Kidney tubule cell (primary cell): ENCODE results near the gene RALGDS.

Experiments used
- DNase-seq: peaks from one replicate; pipeline ENCODE4 v3.0.0-alpha.2; 2018; ENCODE audit warnings: low spot score

Gene RALGDS

DNA sequence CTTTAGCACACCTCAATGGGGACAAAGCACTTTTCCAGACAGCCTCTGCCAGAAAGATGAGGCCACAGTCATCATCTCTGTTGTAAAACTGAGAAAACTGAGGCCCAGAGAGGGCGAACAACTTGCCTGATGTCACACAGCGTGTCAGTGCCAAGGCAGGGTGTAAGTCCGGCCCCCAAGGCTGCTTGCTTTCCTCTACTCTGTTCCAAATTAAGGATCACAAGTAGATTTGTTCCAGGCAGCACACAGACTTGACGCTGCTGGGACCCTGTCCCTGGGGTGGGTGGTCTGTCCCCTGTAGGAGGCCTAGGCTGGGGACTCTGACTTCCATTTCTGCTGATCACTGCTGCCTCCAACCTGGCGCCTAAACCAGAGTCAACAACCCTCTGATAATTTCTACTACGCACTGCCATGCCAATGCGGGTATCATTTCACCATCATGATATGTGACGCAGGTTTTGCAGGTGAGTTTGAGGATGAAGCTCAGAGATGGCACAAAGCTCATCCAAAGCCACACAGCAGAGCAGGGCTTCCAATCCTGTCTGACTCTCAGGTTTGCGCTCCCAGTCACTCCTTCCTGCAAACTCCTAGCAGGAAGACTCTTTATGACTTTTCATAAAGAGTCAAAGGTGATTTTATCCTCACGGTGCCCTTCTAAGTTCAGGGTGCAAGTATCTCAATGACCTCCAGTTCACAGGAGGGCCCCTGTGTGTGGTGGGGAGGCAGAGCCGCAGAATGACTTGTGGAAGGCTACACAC, 13.5 kb upstream of the RALGDS start:
- no peak for DNase-seq

DNA sequence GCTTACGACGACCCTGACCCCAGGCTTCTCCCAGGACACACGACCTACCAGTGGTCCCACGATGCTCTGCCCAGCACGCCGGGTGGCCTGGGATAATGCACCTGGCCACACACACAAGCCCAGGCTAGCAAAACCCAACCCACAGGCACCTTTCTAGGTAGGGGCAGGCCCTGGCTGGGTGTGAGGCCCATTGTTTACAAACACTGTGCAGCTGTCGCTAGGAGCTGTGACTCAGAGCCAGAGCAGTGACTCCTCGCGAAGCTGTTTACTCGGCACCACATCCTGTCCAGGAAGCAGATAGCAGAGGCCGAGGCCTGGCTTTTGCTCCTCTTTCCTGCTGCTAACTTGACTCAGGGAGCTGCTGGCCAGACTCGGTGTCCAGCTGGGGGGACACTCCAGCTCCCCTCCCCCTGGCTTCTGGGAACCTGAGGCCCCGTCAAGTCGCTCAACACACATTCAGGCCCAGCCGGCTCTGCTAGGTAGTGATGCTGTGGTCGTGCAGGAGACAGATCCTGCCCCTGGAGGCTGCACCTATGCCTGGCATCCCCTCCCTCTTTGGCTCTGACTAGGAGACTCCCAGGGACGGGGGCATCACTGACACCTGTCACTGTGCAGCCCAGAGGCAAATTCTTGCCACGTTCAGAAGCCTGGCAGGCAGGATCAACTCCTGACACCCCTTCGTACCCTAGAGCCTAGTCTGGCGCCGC, 12.8 kb upstream of the RALGDS start:
- peak; percentile 99 for DNase-seq

DNA sequence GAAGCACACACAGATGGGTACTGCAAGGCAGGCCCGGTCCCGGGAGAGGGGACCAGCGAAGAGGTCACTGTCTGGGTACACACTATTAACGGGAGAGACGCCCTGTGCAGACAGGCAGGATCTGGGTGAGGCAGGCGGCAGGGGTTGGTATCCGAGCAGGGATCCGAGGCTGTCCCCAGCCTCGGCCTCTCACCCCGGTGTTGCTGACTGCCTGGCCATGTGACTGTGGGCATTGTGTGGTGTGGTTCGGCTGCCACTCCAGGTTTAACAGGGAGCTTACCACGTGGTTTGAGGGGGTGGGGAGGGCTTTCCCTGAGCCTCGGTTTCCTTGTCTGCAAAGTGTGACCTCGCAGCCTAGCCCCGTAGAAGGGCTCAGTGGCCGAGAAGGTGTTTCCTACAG, 11.1 kb upstream of the RALGDS start:
- DNase-seq = no peak

DNA sequence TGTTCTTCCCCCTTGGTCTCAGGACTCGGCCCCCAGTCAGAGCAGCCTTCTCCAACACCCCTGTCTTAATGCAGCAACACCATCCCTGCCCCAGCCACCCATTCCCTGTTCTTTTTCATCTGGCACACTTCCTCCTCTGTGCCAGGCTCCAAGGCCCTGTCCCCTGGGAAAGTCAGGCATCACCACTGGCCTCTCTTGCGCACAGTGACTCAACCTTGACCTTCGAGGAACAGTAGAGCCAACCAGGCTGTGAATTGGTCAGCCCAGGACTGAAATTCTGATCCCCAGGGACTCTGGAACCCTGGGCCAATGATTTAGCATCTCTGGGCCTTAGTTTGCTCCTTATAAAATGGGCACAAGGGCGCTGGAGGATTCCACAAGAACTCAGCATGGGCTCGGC, 10.5 kb upstream of the RALGDS start:
- no peak for DNase-seq

DNA sequence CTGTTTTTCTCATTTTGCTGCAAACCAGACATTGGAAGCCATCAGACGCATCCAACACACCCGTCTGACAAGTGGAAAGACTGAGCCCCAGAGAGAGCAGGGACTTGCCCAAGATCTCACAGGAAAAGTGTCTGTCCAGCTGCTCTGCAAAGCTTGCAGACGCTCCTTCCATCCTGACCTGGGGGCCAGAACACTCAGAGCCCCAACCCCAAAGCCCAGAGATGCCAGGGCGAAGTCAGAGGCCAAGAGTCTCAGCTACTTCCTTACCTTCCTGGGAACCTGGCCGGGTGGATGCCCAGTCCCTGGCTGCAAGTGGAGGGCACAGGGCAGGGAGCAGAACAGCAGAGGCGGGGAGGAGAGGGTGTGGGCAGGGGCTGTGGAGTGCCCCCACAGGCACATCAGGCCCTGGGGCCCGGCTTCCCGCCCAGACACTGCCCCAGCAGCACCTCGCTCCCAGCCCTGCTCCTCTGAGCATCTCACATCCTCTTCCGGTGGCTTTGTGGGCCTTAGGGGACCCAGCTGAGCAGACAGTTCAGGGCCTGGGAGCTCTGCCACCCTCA, 9.7 kb upstream of the RALGDS start:
- DNase-seq = no peak

DNA sequence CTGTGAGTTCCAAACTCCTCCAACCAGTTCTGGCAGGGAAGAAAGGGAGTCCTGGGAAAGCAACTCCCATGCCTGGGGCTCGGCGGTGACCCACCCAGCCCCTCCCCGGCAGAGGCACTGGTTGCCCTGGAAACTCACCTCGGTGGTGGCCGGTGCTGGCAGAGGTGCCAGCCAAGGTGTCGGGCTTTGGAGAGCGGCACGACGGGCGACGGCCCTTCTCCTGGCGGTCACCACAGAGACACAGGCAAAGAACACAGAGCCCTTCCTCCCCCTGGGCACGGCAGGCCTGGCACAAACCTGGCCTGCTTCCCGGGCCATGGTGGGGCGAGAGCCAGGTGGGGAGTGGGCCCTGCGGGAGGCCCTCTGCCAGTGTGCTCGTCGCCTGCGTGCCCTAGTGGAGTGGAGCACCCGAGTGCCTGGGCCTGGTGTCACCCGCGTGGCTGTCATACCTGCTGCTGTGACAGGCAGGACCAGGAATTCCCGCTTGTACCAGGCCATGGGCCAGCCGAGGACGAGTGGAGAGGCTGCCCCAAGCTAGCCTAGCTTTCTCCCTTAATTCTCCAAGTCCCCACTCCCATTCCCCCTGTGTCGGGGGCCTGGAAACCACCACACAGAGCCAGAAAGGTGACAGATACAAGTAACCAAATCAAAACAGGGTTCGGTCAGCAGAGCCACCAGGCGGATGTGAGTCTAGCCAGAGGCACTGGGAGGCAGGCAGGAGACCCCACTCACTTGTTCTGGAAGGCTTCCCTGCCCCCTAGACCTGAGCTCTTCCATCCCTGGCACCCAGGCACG, 8.2 kb upstream of the RALGDS start:
- DNase-seq = no peak

DNA sequence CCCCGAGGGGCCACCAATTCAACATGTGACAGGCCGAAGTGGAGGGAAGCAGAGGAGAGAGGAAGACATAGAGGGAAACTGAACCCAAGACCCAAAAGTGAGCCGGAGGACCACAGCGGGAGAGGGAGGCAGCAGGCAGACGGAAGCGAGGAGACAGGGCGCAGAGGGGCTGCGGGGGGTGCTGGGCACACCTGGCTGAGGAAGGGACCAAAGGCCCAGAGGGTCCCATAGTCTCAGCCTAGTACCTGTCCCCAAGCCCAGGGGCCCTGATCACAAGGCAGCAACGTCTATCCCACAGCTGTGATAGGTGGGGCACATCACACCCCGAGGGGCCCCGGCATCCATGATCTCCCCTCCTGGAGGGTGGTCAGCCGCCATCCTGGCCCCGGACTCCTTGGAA, 7.1 kb upstream of the RALGDS start:
- no peak for DNase-seq

DNA sequence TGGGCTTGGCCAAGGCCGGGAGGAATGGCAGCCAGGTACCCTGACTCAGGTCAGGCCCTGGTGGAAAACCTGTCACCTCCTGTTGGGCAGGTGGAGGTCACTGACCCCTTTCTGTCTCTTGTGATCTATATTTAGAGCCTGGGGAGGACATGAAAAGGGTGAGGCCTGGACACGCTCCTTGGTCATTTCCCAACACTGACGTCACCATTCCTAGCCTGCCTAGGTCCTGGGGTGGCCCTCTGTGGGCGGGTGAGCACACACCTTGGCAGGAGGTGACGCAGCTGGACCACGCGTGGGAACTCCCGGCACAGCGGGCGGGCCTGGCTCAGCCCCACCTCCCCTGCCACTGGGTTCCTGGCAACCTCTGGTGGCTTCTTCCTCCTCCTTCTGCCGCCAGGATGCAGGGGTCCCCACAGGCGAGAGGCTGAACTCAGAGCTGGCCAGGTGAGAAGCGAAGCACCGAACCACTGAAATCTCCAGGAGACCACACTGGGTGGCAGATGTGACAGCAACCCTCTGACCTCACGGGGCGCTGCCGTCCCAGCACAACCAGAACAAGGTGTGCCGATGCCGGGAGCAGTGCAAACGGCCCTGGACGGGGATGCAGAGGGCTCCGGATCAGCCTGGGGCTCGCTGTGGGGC, 6.4 kb upstream of the RALGDS start:
- DNase-seq = peak; percentile 87

DNA sequence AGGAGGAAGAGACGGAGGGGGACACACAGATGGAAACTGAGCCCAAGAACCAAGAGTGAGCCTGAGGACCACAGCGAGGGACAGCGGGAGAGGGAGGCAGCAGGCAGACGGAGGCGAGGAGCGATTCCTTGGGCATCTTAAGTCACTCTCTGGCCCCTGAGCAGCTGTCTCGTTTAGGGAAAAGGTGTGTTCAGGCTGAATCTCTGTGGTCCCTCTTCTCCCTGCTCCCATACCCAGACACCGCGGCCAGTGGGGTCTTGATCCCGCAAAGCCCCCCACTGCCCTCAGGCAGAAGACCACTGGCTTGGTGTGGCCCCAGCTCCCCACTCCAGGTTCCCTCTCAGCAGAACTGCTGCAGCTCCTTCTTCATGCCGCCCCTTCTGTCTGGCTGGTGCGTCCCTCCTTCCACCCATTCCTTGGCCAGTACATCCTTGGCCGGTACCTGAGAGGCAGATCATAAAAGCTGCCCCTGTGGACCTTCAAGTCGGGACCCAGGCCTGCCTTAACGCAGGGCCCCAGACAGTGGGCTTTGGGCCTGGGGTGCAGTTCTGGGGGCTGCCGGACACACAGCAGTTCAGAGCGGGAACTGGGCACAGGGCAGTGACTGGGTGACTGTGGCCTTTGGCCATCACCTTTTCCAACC, 5.8 kb upstream of the RALGDS start:
- DNase-seq = no peak

DNA sequence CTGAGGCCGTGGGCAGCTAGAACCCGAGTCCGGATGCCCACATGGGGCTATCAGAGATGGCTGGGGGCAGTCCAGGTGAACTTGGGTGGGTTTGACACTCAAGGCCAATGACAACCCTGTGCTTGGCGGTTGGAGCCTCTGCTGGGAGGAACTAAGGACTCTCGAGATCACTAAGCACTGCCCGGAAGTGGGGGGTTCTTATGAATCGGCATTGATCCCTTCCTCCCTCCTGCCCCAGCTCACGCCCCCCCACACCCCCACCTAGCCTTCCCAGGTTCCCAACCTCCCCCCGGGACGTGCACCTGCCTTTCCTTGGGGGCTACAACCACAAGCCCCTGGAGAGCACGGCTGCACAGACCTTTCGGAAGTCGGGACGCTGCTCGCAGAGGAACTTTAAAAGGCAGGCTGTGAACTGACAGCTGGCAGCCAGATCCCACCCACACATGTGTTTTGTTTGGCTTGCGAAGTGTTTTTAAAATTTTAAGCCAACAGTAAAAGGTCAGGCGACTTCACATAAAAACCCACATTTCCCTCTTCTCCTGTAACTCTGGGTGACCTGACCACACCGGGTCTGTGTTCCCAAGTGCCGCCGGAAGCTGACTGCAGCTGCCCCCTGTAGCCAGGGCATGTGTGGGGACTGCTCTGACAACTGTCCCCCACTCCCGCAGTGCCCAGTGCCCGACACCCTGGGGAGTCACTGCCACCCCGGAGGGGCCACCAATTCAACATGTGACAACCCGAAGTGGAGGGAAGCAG, 5.1 kb upstream of the RALGDS start:
- DNase-seq = no peak

DNA sequence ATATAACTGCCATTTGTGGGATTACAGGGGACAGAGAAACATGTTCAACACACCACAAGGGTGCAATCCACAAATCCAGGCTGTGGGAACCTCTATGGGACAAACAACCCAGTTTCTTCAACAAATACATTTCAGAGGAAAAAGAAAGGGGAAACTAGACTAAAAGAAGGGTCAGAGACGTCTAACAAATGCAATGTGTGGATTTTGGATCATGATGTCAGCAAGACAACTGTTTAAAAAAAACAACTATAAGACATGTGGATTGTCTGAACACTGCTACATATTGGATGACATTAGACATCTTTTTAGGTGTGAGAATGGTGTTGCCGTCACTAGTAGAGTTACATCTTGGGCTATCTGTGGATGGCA, 3.9 kb upstream of the RALGDS start:
- no peak for DNase-seq

DNA sequence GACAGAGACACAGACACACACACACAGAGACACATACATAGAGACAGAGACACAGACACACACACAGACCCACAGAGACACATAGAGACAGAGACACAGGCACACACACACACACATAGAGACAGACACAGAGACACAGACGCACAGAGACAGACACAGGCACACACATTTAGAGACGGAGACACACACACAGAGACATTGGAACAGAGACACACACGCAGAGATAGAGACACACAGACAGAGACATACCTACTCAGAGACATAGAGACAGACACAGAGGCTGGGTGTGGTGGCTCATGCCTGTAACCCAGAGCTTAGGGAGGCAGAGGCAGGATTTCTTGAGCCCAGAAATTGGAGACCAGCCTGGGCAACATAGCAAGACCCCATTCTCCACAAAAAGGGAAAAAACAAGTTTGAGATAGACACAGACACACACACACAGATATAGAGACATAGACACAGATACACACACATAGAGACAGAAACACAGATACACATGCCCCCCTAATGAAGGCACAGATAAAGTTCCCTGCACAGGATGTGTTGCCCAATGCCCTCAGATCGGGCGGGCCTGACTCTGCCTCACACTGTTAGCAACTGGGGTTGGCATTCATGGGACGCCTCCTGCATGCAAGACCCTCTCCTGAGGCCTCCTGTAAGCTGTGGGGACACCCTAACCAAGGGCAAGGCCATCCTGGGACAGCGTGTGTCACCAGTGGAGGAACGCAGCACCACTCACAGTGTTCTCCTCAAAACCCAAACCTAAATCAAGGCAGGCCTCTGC, 3.3 kb upstream of the RALGDS start:
- DNase-seq = no peak

DNA sequence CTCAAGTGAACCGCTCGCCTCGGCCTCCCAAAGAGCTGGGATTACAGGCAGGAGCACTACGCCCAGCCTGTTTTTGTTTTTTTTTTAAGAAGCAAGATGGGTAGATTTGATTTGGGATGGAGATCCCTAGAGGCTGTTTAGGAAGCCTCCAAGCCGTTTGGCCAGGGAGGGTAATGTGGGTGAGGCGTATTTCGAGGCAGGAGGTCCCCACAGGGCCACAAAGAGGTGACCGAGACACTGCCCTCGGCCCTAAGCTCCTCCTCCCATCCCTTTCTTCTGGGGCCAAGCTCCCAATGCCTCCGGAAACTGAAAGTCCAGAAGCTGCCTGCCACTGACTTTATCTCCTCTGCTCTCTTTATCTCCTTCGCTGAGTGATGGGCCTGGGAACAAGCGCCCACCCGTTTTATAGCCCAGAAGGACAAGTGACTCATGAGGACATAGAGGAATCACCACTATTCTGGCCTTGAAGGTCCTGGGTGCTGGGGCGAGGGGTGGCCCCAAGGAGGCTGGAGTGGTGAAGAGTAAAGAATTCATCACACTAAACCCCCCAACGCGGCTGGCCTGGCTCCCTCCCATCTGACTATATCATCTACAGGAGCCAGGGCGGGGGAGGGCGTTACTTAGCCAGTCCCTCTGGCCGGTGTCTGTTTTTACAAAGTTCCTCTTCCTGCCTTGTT, 2.0 kb upstream of the RALGDS start:
- no peak for DNase-seq

DNA sequence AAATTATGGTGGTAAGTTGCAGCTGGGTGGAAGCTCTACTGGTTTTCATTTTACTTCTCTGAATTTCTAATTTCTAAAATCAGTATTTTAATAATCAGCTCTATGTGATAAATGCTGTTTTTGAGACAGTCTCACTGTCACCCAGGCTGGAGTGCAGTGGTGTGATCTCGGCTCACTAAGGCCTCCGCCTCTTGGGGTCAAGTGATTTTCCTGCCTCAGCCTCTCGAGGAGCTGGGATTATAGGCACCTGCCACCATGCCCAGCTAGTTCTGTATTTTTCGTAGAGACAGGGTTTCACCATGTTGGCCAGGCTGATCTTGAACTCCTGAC, 1.5 kb upstream of the RALGDS start:
- DNase-seq = no peak

DNA sequence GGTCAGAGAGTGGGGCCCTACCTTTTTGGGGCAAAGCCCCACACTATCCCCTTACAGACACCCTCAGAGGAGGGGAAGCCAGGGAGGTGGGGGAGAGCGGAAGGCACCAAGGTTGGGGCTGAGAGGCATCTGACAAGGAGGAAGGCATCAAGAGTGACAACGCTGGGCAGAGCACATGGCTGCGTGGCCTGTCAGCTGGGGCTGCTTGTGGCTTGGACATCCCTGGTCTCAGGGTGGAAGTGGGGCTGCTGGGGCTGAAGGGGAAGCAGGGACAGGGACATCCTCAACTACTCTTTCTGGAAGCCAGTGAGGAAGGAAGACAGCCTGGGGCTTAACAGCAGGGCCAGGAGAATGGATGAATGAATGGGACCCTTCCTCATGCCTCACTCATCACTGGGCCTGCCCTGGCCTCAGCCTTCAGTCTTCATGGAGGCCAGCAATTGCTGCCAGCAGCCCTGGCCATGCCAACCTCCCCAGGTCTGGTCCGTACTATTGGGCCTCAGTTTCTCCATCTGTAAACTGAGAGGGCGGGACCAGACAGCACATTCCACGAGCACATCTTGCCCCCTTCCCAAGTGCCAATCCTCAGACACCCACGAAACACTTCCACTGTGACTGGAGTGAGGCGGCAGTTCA, 993 bp upstream of the RALGDS start:
- no peak for DNase-seq

DNA sequence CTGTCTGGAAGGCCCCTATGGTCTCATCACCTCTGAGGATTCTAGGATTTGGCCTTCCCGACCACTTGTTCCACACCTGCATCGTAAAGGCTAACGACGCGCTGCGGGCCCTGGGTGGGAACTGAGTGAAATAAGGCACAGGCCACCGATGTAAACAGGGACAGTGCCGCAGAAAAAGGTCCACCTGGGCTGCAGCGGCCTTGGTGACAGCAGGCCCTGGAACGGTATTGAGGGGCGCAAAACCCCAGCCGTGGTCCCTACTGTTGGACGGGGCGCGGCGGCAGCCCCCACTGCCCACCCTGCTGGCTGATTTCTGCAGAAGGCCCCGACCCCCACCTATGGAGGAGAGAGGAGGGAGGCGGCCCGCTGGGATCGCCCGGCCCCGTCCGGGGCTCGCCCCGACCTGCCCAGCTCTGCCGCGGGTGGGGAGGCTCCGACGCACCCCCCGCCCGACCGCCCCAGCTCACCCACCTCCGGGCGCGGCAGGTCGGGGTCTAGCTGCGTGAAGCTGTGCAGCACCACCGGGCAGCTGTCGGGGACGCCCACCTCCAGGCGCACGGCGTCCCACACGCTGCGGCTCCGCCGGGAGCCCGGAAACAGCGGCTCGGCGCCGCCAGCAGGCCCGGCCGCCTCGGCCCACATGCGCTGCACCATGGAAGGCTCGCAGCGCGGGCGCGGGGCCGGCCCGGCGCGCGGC, 391 bp downstream of the RALGDS start:
- no peak for DNase-seq

DNA sequence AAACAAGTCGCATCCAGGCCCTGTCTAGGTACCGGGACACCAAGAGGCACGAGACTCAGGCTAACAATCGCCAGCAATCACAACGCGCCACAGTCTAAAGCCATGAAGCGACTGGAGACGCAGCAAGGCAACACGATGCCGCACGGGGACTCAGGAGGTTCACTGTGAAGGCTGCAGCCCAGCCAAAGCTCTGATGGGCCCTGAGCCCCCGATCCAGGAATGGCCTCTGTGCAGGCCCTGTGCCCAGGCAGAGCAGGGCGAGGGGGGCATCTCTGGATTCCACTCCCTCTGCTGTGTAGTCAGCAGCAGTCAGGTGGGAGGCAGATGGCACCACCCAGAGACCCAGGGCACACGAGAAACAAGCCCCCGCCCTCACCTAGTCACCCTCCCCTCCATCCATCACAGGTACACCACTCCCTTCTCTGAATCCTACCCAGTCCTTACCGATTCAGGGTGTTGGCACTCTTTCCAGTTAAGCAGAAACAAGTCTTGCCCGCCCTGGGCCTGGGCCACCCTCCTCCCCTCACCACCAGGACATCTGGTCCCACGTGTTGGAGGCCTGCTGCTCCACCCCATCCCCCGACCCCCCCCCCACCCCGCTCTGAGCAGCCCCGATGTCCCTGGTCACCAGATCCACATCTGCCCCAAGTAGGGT, 1.1 kb downstream of the RALGDS start:
- DNase-seq = no peak
